Stimulated activated naive CD4-positive, alpha-beta T cell (primary cell): ENCODE data around the gene EGFL7.

Source experiments
- DNase-seq, 6 experiments: peaks; one replicate each; lab custom pipeline; 2025; lab: John Stamatoyannopoulos, UW

The EGFL7 gene

GRCh38 chr9:136662656-136663581 lies at the start of gene EGFL7:
EGFL7 (plus strand) TSS chr9:136662916; CDS start chr9:136668283, 5,367 bp downstream.
- no peak for DNase-seq

- DNase-seq, result no peak
These were observed 48.8 kb upstream of the EGFL7 start for GRCh38 chr9:136613824-136614371.

DNA sequence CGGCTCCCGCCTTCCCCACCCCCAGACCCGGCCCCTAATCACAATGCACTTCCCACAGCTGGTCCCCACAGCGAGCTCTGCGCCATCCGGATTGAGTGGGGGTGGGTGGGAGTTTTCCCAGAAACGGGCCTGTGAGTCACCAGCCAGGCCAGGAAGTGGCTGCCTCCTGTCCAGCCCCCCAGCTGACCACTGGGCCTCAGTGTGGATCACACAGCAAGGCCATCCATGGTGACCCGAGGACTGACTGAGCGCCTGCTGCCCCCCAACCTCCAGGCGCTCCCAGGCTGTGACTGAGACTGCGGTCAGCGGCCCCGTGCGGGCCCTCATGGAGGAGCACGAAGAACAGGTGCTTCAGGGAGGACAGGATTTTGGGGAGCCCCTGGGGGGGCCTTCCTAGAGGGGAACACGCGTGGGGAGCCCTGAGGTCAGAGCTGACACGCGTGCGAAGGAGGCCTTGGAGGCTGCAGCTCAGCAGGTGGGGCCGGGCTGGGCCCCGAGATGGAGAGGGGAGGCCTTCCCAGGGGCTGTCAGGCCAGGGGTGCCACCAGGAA lies 48.3 kb upstream of the EGFL7 start:
- no peak for DNase-seq

DNA sequence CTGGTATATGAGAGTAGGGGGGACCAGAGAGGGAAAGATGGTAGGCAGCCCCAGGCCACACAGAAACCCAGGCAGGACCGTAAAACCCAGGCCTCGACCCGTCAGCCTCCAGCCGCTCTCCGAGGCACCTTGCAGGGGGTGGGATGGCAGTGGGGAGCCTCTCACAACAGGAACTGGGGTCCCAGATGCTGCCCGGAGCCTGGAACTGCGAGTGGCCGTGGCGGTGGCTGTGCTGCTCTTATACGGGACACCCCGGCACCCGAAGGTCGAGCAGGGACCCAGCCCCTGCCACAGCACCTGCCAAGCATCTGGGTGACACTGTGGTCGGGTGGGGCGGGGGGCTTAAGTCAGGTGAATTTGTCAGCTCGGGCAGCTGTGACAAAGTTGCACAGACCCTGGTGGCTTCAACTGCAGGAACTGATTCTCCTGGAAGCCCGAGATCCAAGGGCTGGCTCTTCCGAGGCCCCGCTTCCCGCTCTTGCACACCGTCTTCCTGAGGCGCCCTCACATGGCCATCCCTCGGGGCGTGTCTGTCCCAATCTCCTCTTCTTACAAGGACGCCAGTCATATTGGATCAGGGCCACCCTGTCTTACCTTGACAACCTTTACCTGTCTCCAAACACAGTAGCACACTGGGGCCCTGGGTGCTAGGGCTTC lies 47.6 kb upstream of the EGFL7 start:
- no peak for DNase-seq

DNA sequence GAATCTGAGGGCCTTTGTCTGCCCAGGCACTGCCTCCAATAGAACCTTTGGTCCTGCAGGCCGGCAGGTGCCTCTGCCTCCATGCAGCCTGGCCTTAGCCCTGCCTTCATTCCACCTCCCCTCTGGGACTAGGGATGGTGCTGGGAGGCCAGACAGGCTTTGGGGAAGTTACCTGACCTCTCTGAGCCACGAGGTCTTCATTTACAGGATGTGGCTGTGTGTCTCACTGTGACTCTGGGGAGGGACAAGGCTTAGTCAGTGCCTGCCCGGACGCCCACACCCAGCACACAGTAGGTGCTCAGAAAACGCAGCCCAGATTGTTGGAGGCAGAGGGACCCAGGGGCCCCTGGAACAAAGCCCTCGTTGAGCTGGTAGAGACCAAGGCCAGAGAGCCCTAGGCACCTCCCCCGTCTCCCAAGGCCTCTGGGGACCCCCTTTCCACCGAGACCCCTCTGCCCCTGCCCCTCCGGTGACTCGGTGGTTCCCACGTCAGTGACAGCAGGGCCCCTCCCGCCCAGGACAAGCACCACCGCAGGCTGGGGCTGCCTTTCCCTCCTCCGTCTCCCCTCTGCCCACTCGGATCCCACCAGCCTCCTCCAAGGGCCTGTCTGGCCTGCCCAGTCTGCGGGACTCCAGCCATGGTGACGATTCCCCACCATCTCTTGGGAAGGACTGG lies 46.9 kb upstream of the EGFL7 start:
- DNase-seq, result no peak

DNA sequence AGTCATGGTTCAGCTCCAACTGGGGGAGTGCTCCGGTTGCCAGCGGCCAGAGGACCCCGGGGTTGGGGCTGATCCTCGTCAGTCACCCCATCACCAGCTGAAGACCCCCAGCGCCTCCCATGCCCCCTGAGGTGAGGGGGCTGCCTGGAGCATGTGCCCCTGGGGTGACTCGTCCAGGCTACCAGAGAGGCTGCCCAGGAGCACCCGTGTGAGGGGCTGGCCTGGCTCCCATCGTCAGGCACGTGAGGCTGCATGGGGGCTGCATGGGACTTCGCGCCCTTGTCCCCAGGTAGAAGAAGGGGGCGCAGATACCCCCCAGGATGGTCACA lies 46.4 kb upstream of the EGFL7 start:
- DNase-seq, result no peak

DNA sequence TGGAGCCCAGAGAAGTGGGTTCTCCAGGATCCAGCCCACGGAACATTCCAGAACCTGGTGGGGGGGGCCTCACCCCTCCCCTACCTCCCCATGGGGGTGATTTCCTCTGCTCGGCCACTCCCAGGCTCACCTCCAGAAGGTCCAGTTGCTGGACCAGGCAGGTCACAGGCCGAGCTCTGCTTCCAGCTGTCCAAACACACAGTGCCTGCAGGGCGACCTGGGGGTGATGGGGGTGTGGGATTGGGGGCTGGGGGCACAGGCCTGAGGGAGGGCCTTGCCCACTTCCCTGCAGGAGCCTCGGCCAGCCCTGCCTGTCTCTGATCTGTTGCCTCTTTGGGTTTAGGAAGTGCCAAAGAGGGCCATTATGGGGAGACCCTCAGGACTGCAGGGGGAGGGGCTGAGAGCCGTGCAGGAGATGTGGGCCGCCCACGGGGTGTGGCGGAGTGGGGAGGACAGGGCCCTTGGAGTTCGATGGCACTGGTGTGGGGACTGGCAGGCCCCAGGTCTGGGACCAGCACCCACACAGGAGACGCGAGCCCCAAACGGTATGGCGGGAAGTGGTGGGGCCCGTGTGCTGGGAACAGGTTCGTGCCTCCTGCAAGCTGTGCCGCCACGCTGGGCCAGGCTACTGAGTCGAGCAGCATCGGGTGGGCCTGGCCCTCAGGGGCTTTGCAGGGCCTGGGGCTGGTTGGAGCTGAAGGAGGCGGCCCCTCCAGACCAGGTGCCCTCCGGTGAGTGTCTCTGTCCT lies 45.6 kb upstream of the EGFL7 start:
- no peak for DNase-seq

GRCh38 chr9:136617746-136618579 lies 44.8 kb upstream of the EGFL7 start:
- DNase-seq, result no peak

GRCh38 chr9:136618580-136619547 lies 43.9 kb upstream of the EGFL7 start:
- DNase-seq, result no peak

DNA sequence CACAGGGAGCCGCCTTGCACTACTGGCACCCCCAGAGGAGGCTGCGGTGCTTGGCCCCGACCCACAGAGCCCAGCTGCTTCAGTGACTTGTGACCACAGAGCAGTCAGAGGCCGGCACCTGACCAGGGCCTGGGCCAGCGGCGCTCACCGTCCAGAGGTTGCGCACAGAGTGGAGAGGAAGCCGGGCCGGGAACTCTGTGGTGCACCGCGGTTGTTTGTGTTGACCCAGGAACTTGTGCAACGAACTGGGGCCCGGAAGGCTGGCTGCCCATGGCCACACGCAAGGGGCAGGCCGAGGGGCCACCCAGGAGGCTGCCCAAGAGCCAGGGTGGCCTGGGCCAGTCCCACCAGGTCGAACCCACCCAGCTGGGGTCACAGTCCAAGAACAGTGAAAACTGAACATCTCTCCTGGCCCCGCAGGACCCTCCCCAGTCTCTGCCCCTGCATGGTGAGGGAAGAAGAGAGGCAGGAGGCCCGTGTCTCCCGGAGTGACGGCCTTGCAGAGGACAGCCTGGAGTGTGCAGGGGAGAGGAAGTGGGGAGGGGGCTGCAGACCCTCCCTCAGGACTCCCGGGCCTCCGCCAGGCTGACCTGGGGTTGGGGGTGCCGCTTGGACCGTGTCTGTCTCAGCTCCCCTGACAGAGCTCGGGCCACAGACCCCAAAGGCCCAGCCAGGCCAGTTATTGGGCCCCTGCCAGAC lies 42.8 kb upstream of the EGFL7 start:
- DNase-seq, result no peak

DNA sequence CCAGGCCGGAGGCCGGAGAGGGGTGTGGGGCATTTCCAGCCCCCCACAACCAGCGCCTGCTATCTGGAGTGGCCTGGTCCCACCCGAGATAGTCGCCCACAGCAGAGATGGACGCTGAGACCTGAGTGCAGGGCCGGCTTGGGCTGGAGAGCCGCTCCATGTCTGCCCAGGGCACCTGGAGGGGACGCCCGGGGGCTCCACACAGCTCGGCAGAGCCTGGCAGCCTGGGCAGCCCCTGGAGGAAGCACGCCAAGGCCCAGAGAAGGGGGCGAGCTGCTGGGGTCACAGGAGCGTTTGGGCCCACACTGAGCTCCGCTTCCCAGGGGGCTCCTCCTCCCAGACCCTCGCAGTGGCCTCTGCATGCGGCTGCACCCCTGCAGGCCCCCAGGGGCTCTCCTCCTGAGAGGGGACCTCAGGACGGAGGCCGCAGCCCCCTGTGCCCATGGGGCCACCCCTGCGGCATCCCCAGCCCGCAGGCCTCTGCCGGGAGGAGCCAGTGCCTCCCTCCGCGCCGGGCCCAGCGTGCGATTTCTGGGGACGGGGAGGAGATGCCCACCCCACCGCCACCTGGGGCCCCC lies 42.2 kb upstream of the EGFL7 start:
- no peak for DNase-seq

DNA sequence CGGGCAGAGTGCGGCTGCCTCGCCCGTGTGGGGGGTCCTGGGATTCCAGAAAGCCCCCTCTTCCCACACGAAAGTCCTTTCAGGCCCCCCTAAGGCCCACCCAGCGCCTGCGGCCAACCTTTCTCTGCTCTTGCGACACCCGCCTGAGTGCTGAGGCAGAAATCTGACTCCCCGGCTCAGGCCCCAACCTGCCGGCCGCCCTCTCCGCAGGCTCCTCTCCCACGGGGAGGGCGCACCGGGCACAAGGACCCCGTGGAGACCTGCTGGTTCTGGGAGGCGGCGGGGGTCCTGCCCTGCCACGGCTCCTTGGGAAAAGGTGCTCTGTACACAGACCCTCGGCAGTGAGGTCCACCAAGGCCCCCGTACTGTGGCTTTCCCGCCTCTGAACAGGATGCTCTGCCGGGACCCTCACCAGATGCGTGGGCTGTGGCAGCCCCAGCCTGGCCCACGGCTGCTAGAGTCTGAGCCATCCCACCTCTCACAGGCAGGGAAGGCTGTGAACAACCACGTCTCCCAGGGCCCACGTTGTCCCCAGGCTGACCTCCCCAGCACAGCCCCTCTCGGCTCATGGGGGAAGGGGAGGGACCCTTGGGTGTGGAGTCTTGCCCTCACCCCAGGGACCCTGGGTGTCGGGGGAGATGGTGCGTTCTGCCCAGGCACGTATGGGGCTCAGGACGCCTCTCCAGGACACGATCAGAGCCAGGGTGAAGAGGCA lies 41.5 kb upstream of the EGFL7 start:
- DNase-seq, result no peak

DNA sequence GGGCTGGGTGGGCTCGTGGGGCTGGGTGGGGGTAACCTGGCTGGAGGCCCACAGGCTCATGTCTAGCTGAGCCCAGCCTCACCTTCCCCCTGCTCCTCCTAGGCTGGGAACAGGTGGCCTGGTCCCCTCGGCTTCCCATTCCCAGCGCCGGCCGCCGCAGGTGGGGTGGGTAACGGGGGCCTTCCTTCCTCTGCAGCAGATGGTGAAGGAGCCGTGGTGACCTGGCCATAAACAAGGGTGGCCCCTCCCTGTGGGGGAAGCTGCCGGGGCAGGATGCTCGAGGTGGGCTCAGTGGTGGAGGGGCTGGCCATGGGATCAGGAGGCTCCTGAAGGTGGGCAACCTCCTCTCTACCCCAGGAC lies 41.0 kb upstream of the EGFL7 start:
- DNase-seq, result no peak

GRCh38 chr9:136622538-136622948 lies 40.2 kb upstream of the EGFL7 start:
- DNase-seq, result no peak

- no peak for DNase-seq
These were observed 39.5 kb upstream of the EGFL7 start for GRCh38 chr9:136623016-136623841.

DNA sequence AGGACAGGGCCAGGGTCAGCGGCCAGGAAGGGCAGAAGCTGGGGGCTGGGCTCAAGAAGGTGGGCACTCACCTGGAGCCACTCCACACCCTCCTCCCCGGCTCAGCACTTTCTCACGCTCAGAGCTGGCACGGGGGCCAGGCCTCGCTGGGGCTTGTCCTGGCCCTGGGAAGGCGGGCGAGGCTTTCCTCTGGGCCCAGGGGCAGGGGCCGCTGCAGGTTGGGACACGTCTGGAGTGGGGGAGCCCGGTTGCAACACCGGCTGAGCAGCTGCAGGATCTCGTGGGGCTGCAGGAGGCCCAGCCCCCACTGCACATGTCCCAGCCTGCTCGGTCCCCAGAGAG lies 38.9 kb upstream of the EGFL7 start:
- DNase-seq, result no peak
